Heart left ventricle (tissue), 16 donors: Measurements from ENCODE around the gene CHCHD6. TPM values are rescaled to one million over a fixed set of nuclear protein-coding genes. Genes with fewer than 3 reads are reported as not detected.

Source experiments
- ATAC-seq, 4 donors: fragments of 200-7000 bp; cut with Tn5 transposase; one replicate each; pipeline ENCODE4 v1.9.1; 2020 to 2022; ENCODE audit warnings: moderate library complexity in 4 of 4, mild to moderate bottlenecking in 3 of 4, moderate number of reproducible peaks in 1 of 4
- DNase-seq, 5 donors: peaks; one replicate each; pipeline ENCODE4 v3.0.0-alpha.2; 2020
- H3K27ac ChIP-seq, 12 donors: fragments of 200-600 bp; sonication (generic) in 4 of 12; one replicate each; pipeline versions ENCODE4 v1.5.0 to v1.8.0; 2016 to 2022; ENCODE audit warnings: mild to moderate bottlenecking in 2 of 12
- H3K27me3 ChIP-seq, 9 donors: fragments of 200-600 bp; sonication (generic) in 2 of 9; one replicate each; pipeline versions ENCODE4 v1.5.1 to v1.8.0; 2016 to 2022; ENCODE audit warnings: mild to moderate bottlenecking in 3 of 9
- H3K36me3 ChIP-seq, 9 donors: fragments of 200-600 bp; sonication (generic) in 2 of 9; one replicate each; pipeline versions ENCODE4 v1.5.0 to v1.8.0; 2018 to 2022; ENCODE audit warnings: mild to moderate bottlenecking in 2 of 9
- H3K4me1 ChIP-seq, 12 donors: fragments of 200-600 bp; sonication (generic) in 4 of 12; one replicate each; pipeline versions ENCODE4 v1.5.0 to v1.8.0; 2016 to 2022; ENCODE audit warnings: mild to moderate bottlenecking in 3 of 12
- H3K4me3 ChIP-seq, 12 donors: fragments of 200-600 bp; sonication (generic) in 4 of 12; one replicate each; pipeline versions ENCODE4 v1.5.0 to v1.8.0; 2017 to 2022; ENCODE audit warnings: mild to moderate bottlenecking in 9 of 12, moderate library complexity in 4 of 12
- H3K9me3 ChIP-seq, 12 donors: fragments of 200-600 bp; sonication (generic) in 4 of 12; one replicate each; pipeline versions ENCODE4 v1.5.0 to v1.8.0; 2016 to 2022; ENCODE audit warnings: mild to moderate bottlenecking in 1 of 12
- POLR2A ChIP-seq, 2 donors: fragments of 450-650 bp; IDR thresholded peaks; one replicate each; pipeline ENCODE4 v1.6.1; 2017; ENCODE audit warnings: antibody characterized with exemption in 2 of 2, mild to moderate bottlenecking in 2 of 2, moderate library complexity in 2 of 2
- WGBS, 4 donors: extraction: QIAGEN DNeasy Blood & Tissue Kit in 2 of 4; methylation state at CpG; one replicate each; pipeline versions ENCODE4 v1.1.5 to v1.1.7; 2013 to 2018; 5-methylcytosine and 5-hydroxymethylcytosine counted together
- intact Hi-C, 10 donors: fragments of 100-400 bp; cut with DNase I; formaldehyde crosslinking; loops; one replicate each; pipeline versions ENCODE4 v1.11.1 to v1.14.2; 2022
- polyA plus RNA-seq, 2 donors: library from polyadenylated mRNA; stranded (reverse); fragments of 200-250 nt; gene quantifications; one replicate each; pipeline ENCODE4 v1.2.3, GENCODE V29; 2013
- total RNA-seq, 9 donors: library from RNA; depleted of rRNA in 2 of 9; stranded (reverse); fragments of >200 nt in 2 of 9; fragmentation: NEBNext Ultra II Directional in 3 of 9; extraction: Animal tissue kit (Norgen Biotek cat#: 25700) in 3 of 9; gene quantifications; one replicate each; pipeline versions ENCODE4 v1.1.0 to v1.2.4, GENCODE V29; 2016 to 2023
- TF ChIP-seq, protein P1 (sequence below), 12 donors: fragments of 200-600 bp; sonication (generic) in 4 of 12; IDR thresholded peaks; one replicate each; pipeline versions ENCODE4 v1.5.0 to v1.8.0; 2018 to 2022; ENCODE audit warnings: antibody characterized with exemption in 12 of 12, mild to moderate bottlenecking in 5 of 12
- donor health status: ischemic (EF 13 %, LVEDD 7.1; RV severe dilation, severe dysfunction).
- donor health status: healthy with polysubstance abuse.
- donor health status: DM: no; HTN: yes; CAD: no.
- donor health status: DM: no; HTN: no; CAD: no.
- donor health status: ischemic (EF 25% LVEDD 6.9; RV normal size, moderate dysfunction).
- donor health status: ischemic (EF 25% LVEDD 5.7; RV mildly dilated, moderate dysfunction).
- donor health status: healthy.
- donor health status: DM: yes; HTN: yes; CAD: no.
- donor health status: ischemic (EF 35%, LVEDD 5.7; RV mildly dilated, moderate dysfunction).
- donor health status: nonischemic (EF 11% LVEDD 7.7; RV severe dilation, severe dysfunction).
- donor health status: DM: yes; HTN: yes; CAD: no.
- donor health status: PGD.
- donor health status: ischemic (EF 29% LVEDD 5.4; RV normal size, mild dysfunction).
- donor health status: nonischemic (EF 23%, LVEDD 6.1; RV moderate dilation, normal function).

Gene CHCHD6
- total and polyA plus RNA-seq, 11 donors: 7.7 to 29.3 (median 11.6) TPM

- H3K27me3 ChIP-seq: peaks cover 0 to 4% (median 0%) of the 10 kb centered on the region in 9 donors
- ATAC-seq (no peak), DNase-seq (no peak)
- no peak overlapping the region for H3K4me3 ChIP-seq
- peaks cover 0 to 22% (median 13%) of the 10 kb centered on the region in 12 donors for H3K9me3 ChIP-seq
- no peaks in the 10 kb centered on the region for H3K36me3 ChIP-seq
- TF ChIP-seq, protein P1, sequence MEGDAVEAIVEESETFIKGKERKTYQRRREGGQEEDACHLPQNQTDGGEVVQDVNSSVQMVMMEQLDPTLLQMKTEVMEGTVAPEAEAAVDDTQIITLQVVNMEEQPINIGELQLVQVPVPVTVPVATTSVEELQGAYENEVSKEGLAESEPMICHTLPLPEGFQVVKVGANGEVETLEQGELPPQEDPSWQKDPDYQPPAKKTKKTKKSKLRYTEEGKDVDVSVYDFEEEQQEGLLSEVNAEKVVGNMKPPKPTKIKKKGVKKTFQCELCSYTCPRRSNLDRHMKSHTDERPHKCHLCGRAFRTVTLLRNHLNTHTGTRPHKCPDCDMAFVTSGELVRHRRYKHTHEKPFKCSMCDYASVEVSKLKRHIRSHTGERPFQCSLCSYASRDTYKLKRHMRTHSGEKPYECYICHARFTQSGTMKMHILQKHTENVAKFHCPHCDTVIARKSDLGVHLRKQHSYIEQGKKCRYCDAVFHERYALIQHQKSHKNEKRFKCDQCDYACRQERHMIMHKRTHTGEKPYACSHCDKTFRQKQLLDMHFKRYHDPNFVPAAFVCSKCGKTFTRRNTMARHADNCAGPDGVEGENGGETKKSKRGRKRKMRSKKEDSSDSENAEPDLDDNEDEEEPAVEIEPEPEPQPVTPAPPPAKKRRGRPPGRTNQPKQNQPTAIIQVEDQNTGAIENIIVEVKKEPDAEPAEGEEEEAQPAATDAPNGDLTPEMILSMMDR (IDR thresholded peaks at IDR 0.05): no peak
- TF ChIP-seq POLR2A (IDR thresholded peaks at IDR 0.05): no peak
- intact Hi-C loops: loop anchor here in 1 of 10 donors (10.0 kb wide), 1 partner anchor 303 kb away; no protein-coding TSS in a partner anchor
- peaks cover 0 to 15% (median 6%) of the 10 kb centered on the region in 12 donors for H3K4me1 ChIP-seq
- H3K27ac ChIP-seq: no peak overlapping the region
- WGBS, 4 donors: 89 to 95% (median 93%) methylated on average over 5 of the region's 5 CpGs
Observed at GRCh38 chr3:126978291-126978690, 274.3 kb downstream of the CHCHD6 start.

DNA sequence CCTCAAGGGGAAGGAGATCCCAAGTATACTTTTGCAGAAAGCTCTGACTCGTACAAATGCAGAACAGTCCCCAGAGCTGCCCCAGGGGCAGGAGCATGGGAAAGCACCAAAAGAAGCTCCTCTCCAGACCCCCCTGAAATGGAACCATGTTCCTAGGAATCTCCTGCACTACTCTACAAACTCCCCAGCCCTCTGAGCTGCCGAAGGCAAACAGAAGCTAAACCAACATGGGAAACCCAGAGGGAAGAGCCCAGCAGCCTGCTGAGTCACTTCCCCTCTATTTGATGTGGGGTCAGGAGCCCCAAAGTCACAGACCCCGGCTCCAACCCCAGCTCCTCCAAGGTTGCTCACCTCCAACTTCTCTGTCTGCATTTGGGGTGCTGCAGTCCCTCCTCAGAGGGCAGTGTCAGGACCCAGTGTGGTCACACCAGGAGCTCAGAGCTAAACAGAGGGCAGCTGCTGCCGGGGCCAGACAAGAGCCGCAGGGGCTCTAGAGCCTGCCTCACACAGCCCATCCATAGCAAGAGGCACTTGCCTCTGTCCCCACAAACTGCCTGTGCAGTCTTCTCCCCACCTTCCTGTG is 275.1 kb downstream of the CHCHD6 start:
- Histone ChIP-seq H3K4me3 (no peak overlapping the region), H3K9me3 (peaks cover 0 to 18% (median 10%) of the 10 kb centered on the region in 12 donors), H3K4me1 (peaks cover 0 to 20% (median 8%) of the 10 kb centered on the region in 12 donors), H3K36me3 (no peaks in the 10 kb centered on the region), H3K27ac (no peak overlapping the region), H3K27me3 (peaks cover 0 to 4% (median 0%) of the 10 kb centered on the region in 9 donors)
- DNase-seq: no peak
- ATAC-seq: no peak
- intact Hi-C loops: loop anchor here in 1 of 10 donors (10.0 kb wide), 1 partner anchor 304 kb away; no protein-coding TSS in a partner anchor
- TF ChIP-seq POLR2A (IDR thresholded peaks at IDR 0.05): no peak
- TF ChIP-seq, protein P1 (IDR thresholded peaks at IDR 0.05): no peak
- WGBS, 4 donors: 59 to 79% (median 64%) methylated on average over 5 of the region's 5 CpGs

GRCh38 chr3:126980266-126980811 is 276.3 kb downstream of the CHCHD6 start:
- no peaks in the 10 kb centered on the region for H3K36me3 ChIP-seq
- H3K27me3 ChIP-seq: peaks cover 0 to 4% (median 0%) of the 10 kb centered on the region in 9 donors
- no peak for TF ChIP-seq POLR2A (IDR thresholded peaks at IDR 0.05)
- TF ChIP-seq, protein P1 (IDR thresholded peaks at IDR 0.05): no peak
- H3K27ac ChIP-seq: no peak overlapping the region
- H3K4me3 ChIP-seq: no peak overlapping the region
- intact Hi-C loops: loop anchor here (2.0 to 10.0 kb wide), 12 partner anchors 154 to 567 kb away; no protein-coding TSS in a partner anchor
- no peak for DNase-seq
- ATAC-seq: no peak
- H3K4me1 ChIP-seq: peaks cover 0 to 28% (median 12%) of the 10 kb centered on the region in 12 donors
- H3K9me3 ChIP-seq: peaks cover 0 to 7% (median 0%) of the 10 kb centered on the region in 12 donors
- 87 to 92% (median 89%) methylated on average over 14 to 15 of the region's 15 CpGs for WGBS, 4 donors

- ATAC-seq (peak in 2 of 4 donors; percentile 7 to 17), DNase-seq (peak in 1 of 5 donors; percentile 60)
- TF ChIP-seq, protein P1 (IDR thresholded peaks at IDR 0.05): no peak
- TF ChIP-seq POLR2A (IDR thresholded peaks at IDR 0.05): no peak
- intact Hi-C loops: loop anchor here (1.0 to 10.0 kb wide), 15 partner anchors 153 to 565 kb away; no protein-coding TSS in a partner anchor
- Histone ChIP-seq H3K4me3 (peak overlapping the region in 10 of 12 donors; percentile 33 to 91 (median 56)), H3K9me3 (no peaks in the 10 kb centered on the region), H3K4me1 (peaks cover 0 to 46% (median 22%) of the 10 kb centered on the region in 12 donors), H3K27me3 (peaks cover 0 to 4% (median 0%) of the 10 kb centered on the region in 9 donors), H3K27ac (peak overlapping the region in 7 of 12 donors; percentile 57 to 93 (median 82)), H3K36me3 (no peaks in the 10 kb centered on the region)
- 12 to 24% (median 16%) methylated on average over 12 of the region's 12 CpGs for WGBS, 4 donors
Observed at GRCh38 chr3:126982126-126982470, 278.1 kb downstream of the CHCHD6 start.
